ENCODE results near the gene GJA9. TPM values are rescaled to one million over a fixed set of nuclear protein-coding genes. Genes with fewer than 3 reads are reported as not detected.
"Not testable (repeated sequence)": the region's sequence is repeated elsewhere in the genome, so short reads cannot be mapped to it uniquely, and the experiment has no call there.

The GJA9 gene
- total and polyA plus RNA-seq, 4 donors, result not detected

DNA sequence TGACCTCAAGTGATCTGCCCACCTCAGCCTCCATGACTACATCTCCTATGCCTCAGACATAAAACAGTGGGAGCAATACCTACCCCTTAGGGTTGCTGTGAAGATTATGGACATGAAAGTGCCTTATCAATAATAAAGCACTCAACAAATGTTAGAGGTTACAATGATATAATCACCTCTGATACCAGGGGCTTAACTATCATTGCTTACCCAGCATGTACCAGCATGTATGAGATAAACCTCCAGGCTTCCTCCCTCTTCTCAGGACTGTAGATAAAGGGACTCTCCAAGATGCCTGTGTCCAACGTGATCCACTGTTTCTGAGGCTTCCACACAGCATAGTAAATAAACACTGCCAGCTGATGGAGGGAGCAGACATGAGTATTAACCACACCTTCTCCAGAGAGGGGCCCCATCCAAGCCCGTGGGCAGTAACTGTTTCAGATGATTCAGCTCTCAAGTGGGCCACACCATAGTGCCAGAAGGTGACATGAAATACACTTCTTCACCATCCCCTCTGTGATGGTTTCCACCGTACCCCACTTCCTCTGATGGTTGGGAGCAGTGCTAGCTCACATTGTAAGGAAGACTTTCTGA lies 34.1 kb upstream of the GJA9 start:
- H3K36me3 ChIP-seq (ENCODE audit: control insufficient read depth in 4 of 4, insufficient read depth in 3 of 4, low read depth in 1 of 4, low read length in 3 of 4), result no peaks in the 10 kb centered on the region
- H3K4me1 ChIP-seq (ENCODE audit: control insufficient read depth in 4 of 4, insufficient read depth in 4 of 4, low read length in 3 of 4), result peaks cover 0 to 3% (median 0%) of the 10 kb centered on the region in 4 donors
- DNase-seq (ENCODE audit: low spot score), result peak; percentile 60
- H3K9me3 ChIP-seq (ENCODE audit: control insufficient read depth in 4 of 4, low read length in 3 of 4), result no peaks in the 10 kb centered on the region
- TF ChIP-seq NR2F2 (IDR thresholded peaks at IDR 0.05), result no peak
- no peak for TF ChIP-seq FOXA1 (IDR thresholded peaks at IDR 0.05)
- TF ChIP-seq ZBTB33 (IDR thresholded peaks at IDR 0.05), result no peak
- no peak for TF ChIP-seq RXRA (IDR thresholded peaks at IDR 0.05)
- no peak for TF ChIP-seq FOXA2 (IDR thresholded peaks at IDR 0.05)
- H3K9ac ChIP-seq (ENCODE audit: low read depth in 1 of 2, low read length in 2 of 2), result no peak overlapping the region
- WGBS, result 61% methylated on average over 3 of the region's 3 CpGs
- H3K27ac ChIP-seq (ENCODE audit: low read depth in 1 of 2, low read length in 2 of 2), result no peak overlapping the region
- H3K4me3 ChIP-seq (ENCODE audit: low read depth in 1 of 3, low read length in 3 of 3), result no peak overlapping the region
- no peaks in the 10 kb centered on the region for H3K27me3 ChIP-seq (ENCODE audit: control insufficient read depth in 4 of 4, insufficient read depth in 4 of 4, low read length in 3 of 4)

GRCh38 chr1:38914908-38915307 lies 33.5 kb upstream of the GJA9 start:
- not testable (repeated sequence) for H3K27me3 ChIP-seq (ENCODE audit: control insufficient read depth in 4 of 4, insufficient read depth in 4 of 4, low read length in 3 of 4); H3K36me3 ChIP-seq (ENCODE audit: control insufficient read depth in 4 of 4, insufficient read depth in 3 of 4, low read depth in 1 of 4, low read length in 3 of 4); H3K4me1 ChIP-seq (ENCODE audit: control insufficient read depth in 4 of 4, insufficient read depth in 4 of 4, low read length in 3 of 4); H3K4me3 ChIP-seq (ENCODE audit: low read depth in 1 of 3, low read length in 3 of 3); H3K9me3 ChIP-seq (ENCODE audit: control insufficient read depth in 4 of 4, low read length in 3 of 4); DNase-seq (ENCODE audit: low spot score); H3K9ac ChIP-seq (ENCODE audit: low read depth in 1 of 2, low read length in 2 of 2); H3K27ac ChIP-seq (ENCODE audit: low read depth in 1 of 2, low read length in 2 of 2)
- WGBS, result 99% methylated on average over 8 of the region's 8 CpGs

- Histone ChIP-seq H3K9me3 (ENCODE audit: control insufficient read depth in 4 of 4, low read length in 3 of 4) (peaks cover 0 to 2% (median 0%) of the 10 kb centered on the region in 4 donors), H3K9ac (ENCODE audit: low read depth in 1 of 2, low read length in 2 of 2) (no peak overlapping the region), H3K27ac (ENCODE audit: low read depth in 1 of 2, low read length in 2 of 2) (no peak overlapping the region), H3K4me1 (ENCODE audit: control insufficient read depth in 4 of 4, insufficient read depth in 4 of 4, low read length in 3 of 4) (peaks cover 0 to 3% (median 0%) of the 10 kb centered on the region in 4 donors), H3K36me3 (ENCODE audit: control insufficient read depth in 4 of 4, insufficient read depth in 3 of 4, low read depth in 1 of 4, low read length in 3 of 4) (no peaks in the 10 kb centered on the region), H3K27me3 (ENCODE audit: control insufficient read depth in 4 of 4, insufficient read depth in 4 of 4, low read length in 3 of 4) (no peaks in the 10 kb centered on the region), H3K4me3 (ENCODE audit: low read depth in 1 of 3, low read length in 3 of 3) (no peak overlapping the region)
- 95% methylated on average over 13 of the region's 13 CpGs for WGBS
- no peak for TF ChIP-seq TAF1 (conservative IDR thresholded peaks at IDR 0.05)
- TF ChIP-seq RAD21 (IDR thresholded peaks at IDR 0.05), result no peak
- no peak for TF ChIP-seq SP1 (IDR thresholded peaks at IDR 0.05)
- no peak for TF ChIP-seq EGR1 (IDR thresholded peaks at IDR 0.05; ENCODE audit: low read depth in 2 of 2)
- no peak for TF ChIP-seq FOXA2 (IDR thresholded peaks at IDR 0.05)
- no peak for TF ChIP-seq HNF4A (conservative IDR thresholded peaks at IDR 0.05)
- no peak for TF ChIP-seq RXRA (IDR thresholded peaks at IDR 0.05)
- no peak for TF ChIP-seq MAX (IDR thresholded peaks at IDR 0.05)
- TF ChIP-seq JUND (IDR thresholded peaks at IDR 0.05), result no peak
- TF ChIP-seq HNF4G (IDR thresholded peaks at IDR 0.05), result no peak
- TF ChIP-seq, protein P1, sequence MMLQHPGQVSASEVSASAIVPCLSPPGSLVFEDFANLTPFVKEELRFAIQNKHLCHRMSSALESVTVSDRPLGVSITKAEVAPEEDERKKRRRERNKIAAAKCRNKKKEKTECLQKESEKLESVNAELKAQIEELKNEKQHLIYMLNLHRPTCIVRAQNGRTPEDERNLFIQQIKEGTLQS (IDR thresholded peaks at IDR 0.05), result no peak
- TF ChIP-seq FOXA1 (IDR thresholded peaks at IDR 0.05), result no peak
- TF ChIP-seq, protein P2, sequence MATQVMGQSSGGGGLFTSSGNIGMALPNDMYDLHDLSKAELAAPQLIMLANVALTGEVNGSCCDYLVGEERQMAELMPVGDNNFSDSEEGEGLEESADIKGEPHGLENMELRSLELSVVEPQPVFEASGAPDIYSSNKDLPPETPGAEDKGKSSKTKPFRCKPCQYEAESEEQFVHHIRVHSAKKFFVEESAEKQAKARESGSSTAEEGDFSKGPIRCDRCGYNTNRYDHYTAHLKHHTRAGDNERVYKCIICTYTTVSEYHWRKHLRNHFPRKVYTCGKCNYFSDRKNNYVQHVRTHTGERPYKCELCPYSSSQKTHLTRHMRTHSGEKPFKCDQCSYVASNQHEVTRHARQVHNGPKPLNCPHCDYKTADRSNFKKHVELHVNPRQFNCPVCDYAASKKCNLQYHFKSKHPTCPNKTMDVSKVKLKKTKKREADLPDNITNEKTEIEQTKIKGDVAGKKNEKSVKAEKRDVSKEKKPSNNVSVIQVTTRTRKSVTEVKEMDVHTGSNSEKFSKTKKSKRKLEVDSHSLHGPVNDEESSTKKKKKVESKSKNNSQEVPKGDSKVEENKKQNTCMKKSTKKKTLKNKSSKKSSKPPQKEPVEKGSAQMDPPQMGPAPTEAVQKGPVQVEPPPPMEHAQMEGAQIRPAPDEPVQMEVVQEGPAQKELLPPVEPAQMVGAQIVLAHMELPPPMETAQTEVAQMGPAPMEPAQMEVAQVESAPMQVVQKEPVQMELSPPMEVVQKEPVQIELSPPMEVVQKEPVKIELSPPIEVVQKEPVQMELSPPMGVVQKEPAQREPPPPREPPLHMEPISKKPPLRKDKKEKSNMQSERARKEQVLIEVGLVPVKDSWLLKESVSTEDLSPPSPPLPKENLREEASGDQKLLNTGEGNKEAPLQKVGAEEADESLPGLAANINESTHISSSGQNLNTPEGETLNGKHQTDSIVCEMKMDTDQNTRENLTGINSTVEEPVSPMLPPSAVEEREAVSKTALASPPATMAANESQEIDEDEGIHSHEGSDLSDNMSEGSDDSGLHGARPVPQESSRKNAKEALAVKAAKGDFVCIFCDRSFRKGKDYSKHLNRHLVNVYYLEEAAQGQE (IDR thresholded peaks at IDR 0.05), result no peak
- DNase-seq (ENCODE audit: low spot score), result no peak
Measured at GRCh38 chr1:38908821-38909220, 27.4 kb upstream of the GJA9 start.

Measured in liver (tissue), 9 donors.